Testis (tissue), 2 donors: ENCODE results near the gene FAM163B.

Experiments used
- POLR2A ChIP-seq: fragments of 450-650 bp; IDR thresholded peaks from one replicate; pipeline ENCODE4 v1.6.1; 2017; ENCODE audit warnings: antibody characterized with exemption, mild to moderate bottlenecking, moderate library complexity
- TF ChIP-seq, protein P1 (sequence below), 3 experiments: fragments of 450-650 bp in 2 of 3; fragments of 200-600 bp in 1 of 3; sonication (generic) in 1 of 3; IDR thresholded peaks; one replicate each; pipeline ENCODE4 v1.5.1; 2016 to 2019; ENCODE audit warnings: antibody characterized with exemption in 3 of 3, mild to moderate bottlenecking in 2 of 3, moderate library complexity in 1 of 3

DNA sequence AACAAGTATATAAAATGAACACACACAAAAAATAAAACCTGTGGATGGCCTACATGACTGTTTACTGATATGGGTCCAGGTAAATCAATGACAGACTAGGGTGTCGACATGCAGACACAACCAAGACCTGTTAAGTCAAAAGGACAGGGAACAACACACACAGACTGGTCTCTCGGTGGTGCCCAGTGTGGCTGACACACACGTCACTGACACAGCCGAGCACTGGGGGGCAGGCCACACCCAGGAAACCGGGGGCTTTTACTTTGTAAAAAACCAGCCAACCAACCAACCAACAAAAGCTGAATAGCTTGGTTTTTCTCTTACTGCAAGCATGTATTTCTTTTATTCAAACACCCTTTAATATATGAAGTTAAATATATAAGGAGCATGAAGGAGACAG lies 5.0 kb downstream of the FAM163B start:
- TF ChIP-seq, protein P1, sequence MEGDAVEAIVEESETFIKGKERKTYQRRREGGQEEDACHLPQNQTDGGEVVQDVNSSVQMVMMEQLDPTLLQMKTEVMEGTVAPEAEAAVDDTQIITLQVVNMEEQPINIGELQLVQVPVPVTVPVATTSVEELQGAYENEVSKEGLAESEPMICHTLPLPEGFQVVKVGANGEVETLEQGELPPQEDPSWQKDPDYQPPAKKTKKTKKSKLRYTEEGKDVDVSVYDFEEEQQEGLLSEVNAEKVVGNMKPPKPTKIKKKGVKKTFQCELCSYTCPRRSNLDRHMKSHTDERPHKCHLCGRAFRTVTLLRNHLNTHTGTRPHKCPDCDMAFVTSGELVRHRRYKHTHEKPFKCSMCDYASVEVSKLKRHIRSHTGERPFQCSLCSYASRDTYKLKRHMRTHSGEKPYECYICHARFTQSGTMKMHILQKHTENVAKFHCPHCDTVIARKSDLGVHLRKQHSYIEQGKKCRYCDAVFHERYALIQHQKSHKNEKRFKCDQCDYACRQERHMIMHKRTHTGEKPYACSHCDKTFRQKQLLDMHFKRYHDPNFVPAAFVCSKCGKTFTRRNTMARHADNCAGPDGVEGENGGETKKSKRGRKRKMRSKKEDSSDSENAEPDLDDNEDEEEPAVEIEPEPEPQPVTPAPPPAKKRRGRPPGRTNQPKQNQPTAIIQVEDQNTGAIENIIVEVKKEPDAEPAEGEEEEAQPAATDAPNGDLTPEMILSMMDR (IDR thresholded peaks at IDR 0.05): no peak
- TF ChIP-seq POLR2A: no peak
